Aorta (tissue), 5 donors: Measurements from ENCODE around the gene MPP2. TPM values are rescaled to one million over a fixed set of nuclear protein-coding genes. Genes with fewer than 3 reads are reported as not detected.
"Not testable (repeated sequence)": the region's sequence is repeated elsewhere in the genome, so short reads cannot be mapped to it uniquely, and the experiment has no call there.

Experiments
- ATAC-seq: fragments of 200-7000 bp; cut with Tn5 transposase; one replicate; pipeline ENCODE4 v1.9.1; 2022; ENCODE audit warnings: moderate library complexity; ENCODE audit not compliant: low FRiP score
- DNase-seq, 2 donors: peaks; one replicate each; pipeline ENCODE4 v3.0.0-alpha.2; 2020
- H3K27ac ChIP-seq, 2 donors: one replicate each; pipeline ENCODE4 v1.5.1; 2013; ENCODE audit warnings: low read length in 2 of 2, mild to moderate bottlenecking in 2 of 2, moderate library complexity in 2 of 2, control low read depth in 1 of 2, inconsistent platforms in 1 of 2, low read depth in 1 of 2
- H3K27me3 ChIP-seq, 2 donors: one replicate each; pipeline ENCODE4 v1.6.1; 2013; ENCODE audit warnings: control low read depth in 1 of 2, low read length in 1 of 2, mild to moderate bottlenecking in 1 of 2, moderate library complexity in 1 of 2; ENCODE audit not compliant: insufficient read depth in 2 of 2, control insufficient read depth in 1 of 2
- H3K36me3 ChIP-seq, 2 donors: one replicate each; pipeline ENCODE4 v1.6.1; 2013; ENCODE audit warnings: control low read depth in 1 of 2, low read length in 1 of 2, mild to moderate bottlenecking in 1 of 2; ENCODE audit not compliant: insufficient read depth in 2 of 2, control insufficient read depth in 1 of 2
- H3K4me1 ChIP-seq, 2 donors: one replicate each; pipeline ENCODE4 v1.6.1; 2013; ENCODE audit warnings: low read length in 2 of 2, control low read depth in 1 of 2, mild to moderate bottlenecking in 1 of 2, moderate library complexity in 1 of 2; ENCODE audit not compliant: insufficient read depth in 2 of 2, control insufficient read depth in 1 of 2
- H3K4me3 ChIP-seq, 2 donors: one replicate each; pipeline ENCODE4 v1.5.1; 2013; ENCODE audit warnings: low read length in 2 of 2, control low read depth in 1 of 2, mild to moderate bottlenecking in 1 of 2
- H3K9me3 ChIP-seq: one replicate; pipeline ENCODE4 v1.6.1; 2013; ENCODE audit warnings: mild to moderate bottlenecking, low read length; ENCODE audit not compliant: control insufficient read depth
- WGBS, 2 donors: extraction: QIAGEN DNeasy Blood & Tissue Kit; methylation state at CpG; one replicate each; pipeline ENCODE4 v1.1.7; 2013; 5-methylcytosine and 5-hydroxymethylcytosine counted together
- intact Hi-C, 2 donors: fragments of 100-400 bp; cut with DNase I; formaldehyde crosslinking; loops; one replicate each; pipeline versions ENCODE4 v1.14.2 to v1.15.0; 2022
- polyA plus RNA-seq, 2 donors: library from polyadenylated mRNA; stranded (reverse); fragments of 200-250 nt; gene quantifications; one replicate each; pipeline ENCODE4 v1.2.3, GENCODE V29; 2013
- total RNA-seq, 2 donors: library from RNA; stranded (reverse); fragmentation: NEBNext Ultra II Directional; extraction: Animal tissue kit (Norgen Biotek cat#: 25700); gene quantifications; one replicate each; pipeline ENCODE4 v1.2.1, GENCODE V29; 2021
- donor health status: healthy with polysubstance abuse.
- donor health status: Bipolar disorder and iron deficiency.
- donor health status: DM: no; HTN: no; CAD: no.
- donor health status: DM: no; HTN: no; CAD: no.
- donor health status: DM: yes; HTN: yes; CAD: no.

Gene MPP2
- total and polyA plus RNA-seq, 4 donors, result 1.4 to 14.2 (median 8.5) TPM

DNA sequence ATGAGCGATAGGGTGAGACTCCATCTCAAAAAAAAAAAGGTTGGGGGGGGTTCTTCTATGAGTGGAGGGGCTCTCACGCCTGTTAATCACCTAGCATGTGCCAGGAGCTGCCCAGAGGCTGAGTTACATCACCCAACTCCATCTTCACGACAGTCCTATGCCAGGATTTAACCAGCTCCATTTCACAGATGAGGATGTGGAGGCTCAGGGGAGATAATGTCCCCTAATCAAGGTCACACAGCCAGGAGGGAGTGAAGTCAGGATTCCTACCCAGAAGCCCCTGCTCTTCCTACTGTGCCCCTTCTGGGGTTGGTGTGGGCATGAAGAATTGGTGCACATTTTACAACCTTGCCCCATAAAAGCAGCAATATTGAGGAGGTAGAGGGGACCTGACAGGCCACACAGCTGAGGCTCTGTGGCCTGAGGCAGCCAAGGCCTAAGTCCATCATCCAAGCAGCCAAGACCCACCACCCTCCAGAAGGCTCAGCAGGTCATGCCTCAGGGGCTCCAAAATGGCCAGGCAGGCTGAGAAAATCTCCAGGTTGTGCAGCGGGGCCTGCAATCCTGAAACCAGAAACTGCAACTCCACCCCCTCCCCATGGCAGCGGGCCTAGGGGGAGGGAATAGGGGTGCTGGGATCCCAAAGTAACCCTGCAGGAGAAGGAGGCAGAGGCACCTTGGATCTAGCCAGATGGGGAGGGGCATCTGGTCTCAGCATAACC is 28.0 kb upstream of the MPP2 start:
- DNase-seq, result no peak
- no peaks in the 10 kb centered on the region for H3K27me3 ChIP-seq

DNA sequence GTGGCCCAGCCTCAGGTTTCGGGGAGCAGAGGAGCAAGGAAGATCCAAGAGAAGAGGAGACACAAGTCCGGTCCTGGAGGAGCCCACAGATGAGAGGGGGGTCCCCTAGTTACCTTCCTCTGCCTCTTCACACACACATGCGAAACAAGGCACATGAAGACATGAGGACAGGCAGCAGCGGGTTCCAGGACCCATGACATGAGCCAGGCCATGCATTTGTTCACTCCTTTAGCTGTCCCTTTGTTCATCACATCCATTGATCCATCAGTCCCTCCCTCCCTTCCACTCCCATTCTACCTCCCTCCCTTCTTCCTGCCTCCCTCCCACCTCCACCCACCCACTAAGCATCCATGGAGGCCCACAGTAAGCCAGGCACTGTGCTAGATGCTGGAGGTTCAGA is 25.6 kb upstream of the MPP2 start:
- H3K27me3 ChIP-seq, result no peaks in the 10 kb centered on the region
- H3K27ac ChIP-seq, result no peak overlapping the region
- H3K9me3 ChIP-seq, result no peaks in the 10 kb centered on the region
- H3K4me1 ChIP-seq, result no peaks in the 10 kb centered on the region
- H3K36me3 ChIP-seq, result no peaks in the 10 kb centered on the region
- no peak overlapping the region for H3K4me3 ChIP-seq
- no peak for ATAC-seq
- intact Hi-C loops, result no loop called here
- WGBS, 2 donors, result 97% methylated on average over 4 of the region's 4 CpGs
- no peak for DNase-seq

More for the DNA sequence above, 28.0 kb upstream of the MPP2 start:
- intact Hi-C loops, result no loop called here
- Histone ChIP-seq H3K4me1 (no peaks in the 10 kb centered on the region), H3K4me3 (no peak overlapping the region), H3K27ac (no peak overlapping the region), H3K9me3 (no peaks in the 10 kb centered on the region), H3K36me3 (no peaks in the 10 kb centered on the region)
- WGBS, 2 donors, result 89% methylated on average over 5 of the region's 5 CpGs
- no peak for ATAC-seq

DNA sequence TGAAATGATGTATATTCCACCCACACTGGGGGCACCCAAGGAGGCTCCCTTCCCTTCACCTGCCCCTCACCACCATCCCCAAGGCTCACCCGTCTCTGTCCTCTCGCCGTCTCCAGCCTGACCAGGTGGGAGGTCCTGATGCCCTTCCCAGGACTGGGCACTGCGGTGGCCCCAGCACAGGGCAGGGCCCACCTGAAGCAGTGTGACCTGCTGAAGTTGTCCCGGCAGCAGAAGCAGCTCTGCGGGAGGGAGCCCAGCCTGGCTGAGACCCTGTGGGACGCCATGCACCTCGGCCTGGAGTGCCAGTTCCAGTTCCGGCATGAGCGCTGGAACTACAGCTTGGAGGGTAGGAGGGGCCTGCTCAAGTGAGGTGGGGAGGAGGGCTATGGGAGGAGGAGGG is 25.0 kb upstream of the MPP2 start:
- no peaks in the 10 kb centered on the region for H3K4me1 ChIP-seq
- DNase-seq (no peak), ATAC-seq (no peak)
- no peaks in the 10 kb centered on the region for H3K36me3 ChIP-seq
- no peaks in the 10 kb centered on the region for H3K9me3 ChIP-seq
- 81 to 82% methylated on average over 10 of the region's 10 CpGs for WGBS, 2 donors
- intact Hi-C loops, result no loop called here
- no peak overlapping the region for H3K4me3 ChIP-seq
- no peak overlapping the region for H3K27ac ChIP-seq
- no peaks in the 10 kb centered on the region for H3K27me3 ChIP-seq

DNA sequence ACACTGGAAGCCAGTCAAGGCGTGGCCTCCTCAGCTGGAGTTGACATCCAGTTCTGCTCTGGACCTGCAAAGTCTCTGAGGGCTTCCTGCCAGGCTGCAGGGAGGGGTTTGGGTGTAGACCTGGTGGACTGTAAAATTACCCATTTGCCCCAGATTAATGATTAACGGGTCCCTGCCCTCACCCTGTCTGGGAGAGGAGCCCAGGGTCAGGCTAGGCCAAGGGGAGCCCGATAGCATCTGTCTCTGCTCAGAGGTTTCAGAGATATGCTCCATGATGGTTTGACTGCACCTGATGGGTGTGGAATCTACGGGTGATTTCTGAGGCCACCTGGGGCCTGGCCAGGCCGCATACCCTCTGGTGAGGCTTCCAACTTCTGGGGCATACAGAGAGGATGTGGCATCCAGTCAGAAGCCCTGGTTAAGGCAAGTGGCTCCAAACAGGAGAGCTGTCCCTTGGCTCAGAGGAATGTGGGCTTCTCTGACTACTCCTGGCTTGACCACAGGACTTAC is 23.8 kb upstream of the MPP2 start:
- Histone ChIP-seq H3K4me3 (no peak overlapping the region), H3K9me3 (no peaks in the 10 kb centered on the region), H3K36me3 (no peaks in the 10 kb centered on the region), H3K27me3 (no peaks in the 10 kb centered on the region), H3K27ac (no peak overlapping the region), H3K4me1 (no peaks in the 10 kb centered on the region)
- DNase-seq (no peak), ATAC-seq (no peak)
- intact Hi-C loops, result no loop called here
- 83 to 91% methylated on average over 5 of the region's 5 CpGs for WGBS, 2 donors

DNA sequence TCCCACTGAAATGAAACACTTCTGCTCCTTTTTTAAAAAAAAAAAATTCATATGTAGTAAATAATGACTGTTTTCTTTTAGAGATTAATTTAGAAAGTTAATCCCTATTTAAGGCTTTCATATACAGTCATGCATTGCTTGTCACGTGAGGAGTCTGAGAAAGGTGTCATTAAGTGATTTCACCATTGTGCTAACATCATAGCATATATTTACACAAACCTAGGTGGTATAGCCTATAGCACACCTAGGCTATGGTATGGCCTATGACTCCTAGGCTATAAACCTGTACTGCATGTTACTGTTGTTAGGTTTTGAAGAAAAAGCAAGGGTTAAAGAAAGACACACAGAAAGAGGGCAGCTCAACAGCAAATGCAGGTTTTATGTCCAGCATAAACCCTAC is 21.3 kb upstream of the MPP2 start:
- H3K27ac ChIP-seq, result no peak overlapping the region
- no peaks in the 10 kb centered on the region for H3K27me3 ChIP-seq
- intact Hi-C loops, result no loop called here
- DNase-seq, result no peak
- no peak for ATAC-seq
- H3K4me3 ChIP-seq, result no peak overlapping the region
- no peaks in the 10 kb centered on the region for H3K36me3 ChIP-seq
- H3K9me3 ChIP-seq, result no peaks in the 10 kb centered on the region
- H3K4me1 ChIP-seq, result no peaks in the 10 kb centered on the region
- 86% methylated on average over 1 of the region's 1 CpG for WGBS, 2 donors

DNA sequence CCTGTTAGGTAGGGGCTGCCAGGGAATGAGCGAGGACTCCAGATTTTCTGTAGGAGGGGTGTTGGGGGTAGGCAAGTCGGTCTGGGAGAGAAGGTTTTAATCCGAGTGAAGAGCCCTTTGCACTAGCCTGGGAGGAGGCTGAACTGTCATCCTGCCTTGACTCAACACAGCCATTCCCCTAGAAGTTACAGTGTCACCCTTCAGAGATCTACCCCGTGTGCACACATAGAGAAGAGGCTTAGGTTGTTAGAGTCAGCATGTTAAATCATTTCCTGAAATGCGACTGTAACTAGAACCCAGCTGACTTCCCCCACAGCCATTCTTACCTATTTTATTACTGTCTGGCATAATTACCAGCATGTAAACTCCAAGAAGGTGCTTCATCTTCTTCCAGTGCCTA is 20.6 kb upstream of the MPP2 start:
- ATAC-seq, H3K4me1 ChIP-seq, DNase-seq, H3K9me3 ChIP-seq, H3K27me3 ChIP-seq, H3K4me3 ChIP-seq, intact Hi-C loops, H3K27ac ChIP-seq, H3K36me3 ChIP-seq: not testable (repeated sequence)
- WGBS, 2 donors, result 24 to 25% methylated on average over 5 of the region's 5 CpGs

DNA sequence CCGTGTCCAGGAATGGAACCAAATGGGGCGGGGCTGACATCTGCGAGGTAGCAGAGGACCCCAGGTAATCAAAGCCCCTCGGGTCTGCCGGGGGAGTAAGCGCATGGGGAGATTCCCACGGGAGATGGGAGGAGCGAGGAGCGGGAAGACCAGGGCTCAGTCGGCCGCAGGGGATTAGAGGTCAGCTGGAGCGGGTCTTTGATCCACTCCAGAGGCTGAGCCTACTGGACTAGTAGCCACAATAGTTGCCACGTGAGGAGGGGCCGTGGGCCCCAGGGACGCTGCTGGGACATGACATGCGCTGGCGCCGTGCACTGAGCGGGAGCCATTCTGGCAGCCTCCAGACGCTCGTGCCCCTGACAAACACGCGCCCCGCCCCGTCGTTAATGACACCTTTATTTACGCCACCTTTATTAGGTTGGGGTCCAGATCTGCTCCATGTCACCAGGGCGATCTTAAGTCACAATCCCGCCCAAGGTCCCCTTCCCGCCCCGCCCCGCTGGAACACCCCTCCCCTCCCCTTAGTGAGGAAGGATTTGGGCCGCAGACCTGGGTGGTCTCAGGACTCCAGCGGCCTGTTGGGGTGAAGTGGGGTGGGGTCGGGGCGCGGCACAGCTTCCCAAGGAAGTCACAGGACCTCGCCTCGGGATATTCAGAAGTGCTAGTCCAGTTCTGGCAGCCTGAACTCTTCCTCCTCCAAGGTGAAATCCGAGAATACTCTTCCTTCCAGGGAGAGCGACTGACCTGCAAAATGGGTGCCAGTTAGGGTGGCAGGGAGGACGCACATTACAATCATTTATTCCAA is 19.9 kb upstream of the MPP2 start:
- H3K27me3 ChIP-seq, result no peaks in the 10 kb centered on the region
- intact Hi-C loops, result no loop called here

DNA sequence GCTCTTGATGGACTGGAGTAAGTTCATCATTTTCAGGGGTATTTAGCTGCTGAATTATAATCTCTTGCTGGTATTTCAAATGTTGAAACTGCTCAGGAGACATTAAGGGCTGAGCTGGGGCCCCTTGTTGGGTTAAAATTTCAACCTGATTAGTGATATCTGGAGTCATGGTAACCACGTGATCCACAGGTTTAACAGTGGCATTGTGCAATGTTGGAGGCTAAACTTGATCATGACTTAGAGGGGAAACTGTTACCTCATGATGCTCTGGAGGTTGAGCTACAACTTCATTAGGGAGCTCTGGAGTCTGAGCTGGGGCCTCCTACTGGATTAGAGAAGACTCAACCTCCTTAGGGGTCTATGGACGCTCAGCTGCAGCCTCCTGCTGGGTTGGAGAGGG is 17.2 kb upstream of the MPP2 start:
- intact Hi-C loops, result no loop called here
- H3K27me3 ChIP-seq, result no peaks in the 10 kb centered on the region
- no peaks in the 10 kb centered on the region for H3K36me3 ChIP-seq
- no peaks in the 10 kb centered on the region for H3K9me3 ChIP-seq
- 77 to 86% methylated on average over 2 of the region's 2 CpGs for WGBS, 2 donors
- ATAC-seq (no peak), DNase-seq (no peak)
- H3K4me3 ChIP-seq, result no peak overlapping the region
- H3K4me1 ChIP-seq, result no peaks in the 10 kb centered on the region
- H3K27ac ChIP-seq, result no peak overlapping the region

More for the DNA sequence above, 19.9 kb upstream of the MPP2 start:
- H3K36me3 ChIP-seq, result no peaks in the 10 kb centered on the region
- H3K27ac ChIP-seq, result no peak overlapping the region
- WGBS, 2 donors, result 1 to 3% methylated on average over 42 of the region's 42 CpGs
- no peak for ATAC-seq
- no peaks in the 10 kb centered on the region for H3K9me3 ChIP-seq
- no peak for DNase-seq
- no peak overlapping the region for H3K4me3 ChIP-seq
- no peaks in the 10 kb centered on the region for H3K4me1 ChIP-seq
